HS-5 (cell line): Measurements from ENCODE around the gene C8A.

Source experiments
- DNase-seq: peaks from one replicate; pipeline ENCODE4 v3.0.0-alpha.2; 2012; ENCODE audit warnings: low read depth

C8A gene

GRCh38 chr1:56837244-56837939 is 17.2 kb upstream of the C8A start:
- DNase-seq, result no peak

GRCh38 chr1:56838759-56839158 is 15.8 kb upstream of the C8A start:
- no peak for DNase-seq

- no peak for DNase-seq
These were observed 11.1 kb upstream of the C8A start for GRCh38 chr1:56843544-56843943.

GRCh38 chr1:56844545-56845136 is 10.0 kb upstream of the C8A start:
- DNase-seq, result no peak

GRCh38 chr1:56845343-56845742 is 9.3 kb upstream of the C8A start:
- DNase-seq, result no peak

GRCh38 chr1:56849750-56850149 is 4.8 kb upstream of the C8A start:
- no peak for DNase-seq

- DNase-seq, result no peak
These were observed 4.2 kb upstream of the C8A start for GRCh38 chr1:56850411-56850810.

- no peak for DNase-seq
These were observed 3.7 kb upstream of the C8A start for GRCh38 chr1:56850922-56851321.

- no peak for DNase-seq
These were observed 2.1 kb upstream of the C8A start for GRCh38 chr1:56852476-56852875.

GRCh38 chr1:56855190-56855589 is 593 bp downstream of the C8A start:
- no peak for DNase-seq

- no peak for DNase-seq
These were observed 1.6 kb downstream of the C8A start for GRCh38 chr1:56856186-56856585.

- DNase-seq, result no peak
These were observed 4.7 kb downstream of the C8A start for GRCh38 chr1:56859287-56859686.

- no peak for DNase-seq
These were observed 8.8 kb downstream of the C8A start for GRCh38 chr1:56863265-56863992.

- peak; percentile 16 for DNase-seq
These were observed 9.8 kb downstream of the C8A start for GRCh38 chr1:56864430-56864829.

- DNase-seq, result peak; percentile 87
These were observed 12.1 kb downstream of the C8A start for GRCh38 chr1:56866656-56867055.

GRCh38 chr1:56867491-56867890 is 12.9 kb downstream of the C8A start:
- DNase-seq, result no peak

- peak; percentile 13 for DNase-seq
These were observed 14.2 kb downstream of the C8A start for GRCh38 chr1:56868761-56869160.

- DNase-seq, result peak; percentile 15
These were observed 18.0 kb downstream of the C8A start for GRCh38 chr1:56872597-56872996.

- no peak for DNase-seq
These were observed 18.6 kb downstream of the C8A start for GRCh38 chr1:56873213-56873612.

- no peak for DNase-seq
These were observed 20.1 kb downstream of the C8A start for GRCh38 chr1:56874689-56875088.

- no peak for DNase-seq
These were observed 23.4 kb downstream of the C8A start for GRCh38 chr1:56877973-56878372.

- DNase-seq, result no peak
These were observed 26.2 kb downstream of the C8A start for GRCh38 chr1:56880774-56881173.

GRCh38 chr1:56881417-56881816 is 26.8 kb downstream of the C8A start:
- no peak for DNase-seq
